ENCODE measurements around the gene TCF3. TPM values are rescaled to one million over a fixed set of nuclear protein-coding genes. Genes with fewer than 3 reads are reported as not detected.

The TCF3 gene
- total RNA-seq, 2 donors from 2014 or later, result 91.5 to 332 TPM

- H3K27ac ChIP-seq, result peak within 1 kb of the TSS; percentile 88 to 95
- WGBS, result 2% methylated on average over 27 of the region's 68 CpGs
- peaks cover 9% of the 10 kb centered on the region in 2 donors for H3K36me3 ChIP-seq
- peaks cover 6% of the 10 kb centered on the region for H3K4me1 ChIP-seq (replicated peaks)
- intact Hi-C loops (cut with DNase I), result no loop called here
- no peaks in the 10 kb centered on the region for H3K9me3 ChIP-seq
- peak within 1 kb of the TSS; percentile 53 to 74 for H3K4me3 ChIP-seq
- no peaks in the 10 kb centered on the region for H3K27me3 ChIP-seq (replicated peaks; ENCODE audit: insufficient read depth)
- DNase-seq (ENCODE audit: low spot score), result peak; percentile 92
- TF ChIP-seq CTCF (IDR thresholded peaks at IDR 0.05) (peak in 2 of 4 experiments; percentile 54 to 63), POLR2AphosphoS5 (IDR thresholded peaks at IDR 0.05) (peak; percentile 89), POLR2A (IDR thresholded peaks at IDR 0.05) (peak; percentile 79)
These were observed 59.5 kb downstream of the TCF3 start, which contains the start of gene MBD3 for GRCh38 chr19:1592755-1593500. Gene MBD3, minus strand, starts transcription at chr19:1592865. Its CDS starts 234 bp downstream, at chr19:1592631.

- H3K4me3 ChIP-seq, result peak overlapping the region; percentile 53 to 74
- no peaks in the 10 kb centered on the region for H3K27me3 ChIP-seq (replicated peaks; ENCODE audit: insufficient read depth)
- intact Hi-C loops (cut with DNase I), result no loop called here
- H3K4me1 ChIP-seq (replicated peaks), result peaks cover 6% of the 10 kb centered on the region
- peak; percentile 46 for TF ChIP-seq POLR2AphosphoS5 (IDR thresholded peaks at IDR 0.05)
- TF ChIP-seq CTCF (IDR thresholded peaks at IDR 0.05), result no peak
- peak; percentile 42 for TF ChIP-seq POLR2A (IDR thresholded peaks at IDR 0.05)
- peaks cover 1 to 3% of the 10 kb centered on the region in 2 donors for H3K36me3 ChIP-seq
- peak overlapping the region; percentile 88 to 95 for H3K27ac ChIP-seq
- no peaks in the 10 kb centered on the region for H3K9me3 ChIP-seq
- peak; percentile 70 for DNase-seq (ENCODE audit: low spot score)
- WGBS, result under 1% methylated on average over 59 of the region's 94 CpGs
These were observed 60.2 kb downstream of the TCF3 start for GRCh38 chr19:1592024-1592754.

- no peak for DNase-seq (ENCODE audit: low spot score)
- Histone ChIP-seq H3K4me3 (peak overlapping the region; percentile 53 to 74), H3K9me3 (no peaks in the 10 kb centered on the region), H3K27me3 (replicated peaks; ENCODE audit: insufficient read depth) (no peaks in the 10 kb centered on the region), H3K36me3 (no peaks in the 10 kb centered on the region), H3K4me1 (replicated peaks) (peaks cover 6% of the 10 kb centered on the region), H3K27ac (peak overlapping the region; percentile 88 to 95)
- WGBS, result 1% methylated on average over 29 of the region's 31 CpGs
- TF ChIP-seq POLR2AphosphoS5 (IDR thresholded peaks at IDR 0.05), result no peak
- no peak for TF ChIP-seq POLR2A (IDR thresholded peaks at IDR 0.05)
- no peak for TF ChIP-seq CTCF (IDR thresholded peaks at IDR 0.05)
- intact Hi-C loops (cut with DNase I), result no loop called here
These were observed 60.9 kb downstream of the TCF3 start for GRCh38 chr19:1591421-1592023.

GRCh38 chr19:1590641-1591397 is 61.6 kb downstream of the TCF3 start:
- DNase-seq (ENCODE audit: low spot score), result no peak
- Histone ChIP-seq H3K27me3 (replicated peaks; ENCODE audit: insufficient read depth) (no peaks in the 10 kb centered on the region), H3K27ac (peak overlapping the region in 1 of 2 donors; percentile 88), H3K9me3 (no peaks in the 10 kb centered on the region), H3K4me1 (replicated peaks) (peaks cover 6% of the 10 kb centered on the region), H3K36me3 (no peaks in the 10 kb centered on the region), H3K4me3 (peak overlapping the region; percentile 53 to 74)
- TF ChIP-seq POLR2AphosphoS5 (IDR thresholded peaks at IDR 0.05), result no peak
- no peak for TF ChIP-seq CTCF (IDR thresholded peaks at IDR 0.05)
- no peak for TF ChIP-seq POLR2A (IDR thresholded peaks at IDR 0.05)
- WGBS, result 24% methylated on average over 10 of the region's 10 CpGs
- intact Hi-C loops (cut with DNase I), result no loop called here
